ENCODE data around the gene DNM1L. TPM values are rescaled to one million over a fixed set of nuclear protein-coding genes. Genes with fewer than 3 reads are reported as not detected.

DNM1L gene
- total RNA-seq, 1 donor, result 103 TPM

GRCh38 chr12:32789916-32790315 lies 110.8 kb downstream of the DNM1L start:
- DNase-seq (ENCODE audit: low read depth), result peak; percentile 74
- H3K4me3 ChIP-seq (ENCODE audit: low read depth, low read length), result no peak overlapping the region
- TF ChIP-seq CTCF (IDR thresholded peaks at IDR 0.05; ENCODE audit: insufficient read depth, low read depth, low read length), result no peak

- no peak overlapping the region for H3K4me3 ChIP-seq (ENCODE audit: low read depth, low read length)
- no peak for TF ChIP-seq CTCF (IDR thresholded peaks at IDR 0.05; ENCODE audit: insufficient read depth, low read depth, low read length)
- DNase-seq (ENCODE audit: low read depth), result no peak
Observed at GRCh38 chr12:32794281-32794680, 115.2 kb downstream of the DNM1L start.

Small RNA genes lying within 50 kb of the gene (small RNA-seq; reads per million reads assigned to genes)
- not detected for gene RF00019

Other genes with a start within 250 kb of the DNM1L start
- gene YARS2, start 76.6 kb downstream of the DNM1L start, total RNA-seq, result 24.2 and 32.8 TPM in 2 replicates
- gene PKP2, start 217.5 kb downstream of the DNM1L start, total RNA-seq, result 2.3 and 9.5 TPM in 2 replicates